SU-DHL-6 (cell line): ENCODE measurements around the gene BANP.
A peak's percentile ranks its signal among the peaks of the same experiment; 100 is the strongest.
"Not testable (repeated sequence)": the region's sequence is repeated elsewhere in the genome, so short reads cannot be mapped to it uniquely, and the experiment has no call there.

Source experiments
- H2AFZ ChIP-seq: fragments of 200-600 bp; sonication (generic); 2 replicates; pipeline ENCODE4 v1.6.1; 2014; ENCODE audit warnings: low read depth, mild to moderate bottlenecking, moderate library complexity, mixed read lengths, antibody characterized with exemption, low read length; ENCODE audit not compliant: severe bottlenecking
- H3F3A ChIP-seq: fragments of 200-600 bp; shearing (Covaris generic); 2 replicates; pipeline ENCODE4 v1.6.0; 2016; ENCODE audit warnings: antibody characterized with exemption, mild to moderate bottlenecking; ENCODE audit not compliant: insufficient read depth
- H3K27ac ChIP-seq: fragments of 200-600 bp; sonication (generic); 2 replicates; pipeline ENCODE4 v1.5.1; 2016; ENCODE audit warnings: low read depth, mild to moderate bottlenecking, low read length, moderate library complexity, mixed read lengths
- H3K27me3 ChIP-seq: fragments of 200-600 bp; sonication (generic), shearing (Covaris generic); 2 replicates; pipeline ENCODE4 v1.6.0; 2014; ENCODE audit warnings: mild to moderate bottlenecking, low read length
- H3K36me3 ChIP-seq: fragments of 200-600 bp; sonication (generic); 2 replicates; pipeline ENCODE4 v1.6.1; 2014; ENCODE audit warnings: mild to moderate bottlenecking, low read length, mixed read lengths
- H3K4me2 ChIP-seq: fragments of 300-600, 200-600 bp; shearing (Covaris generic), sonication (generic); 2 replicates; pipeline ENCODE4 v1.6.0; 2014; ENCODE audit warnings: low read length, low read depth, mild to moderate bottlenecking; ENCODE audit not compliant: poor library complexity, severe bottlenecking
- H3K4me3 ChIP-seq: fragments of 200-600 bp; sonication (generic); 2 replicates; pipeline ENCODE4 v1.5.1; 2014; ENCODE audit warnings: antibody characterized with exemption, low read length, mild to moderate bottlenecking, mixed read lengths; ENCODE audit not compliant: insufficient read depth, poor library complexity, severe bottlenecking
- H3K79me2 ChIP-seq: fragments of 200-600 bp; sonication (generic); 2 replicates; pipeline ENCODE4 v1.6.1; 2014; ENCODE audit warnings: mild to moderate bottlenecking, low read length, moderate library complexity; ENCODE audit not compliant: insufficient read depth
- H3K9ac ChIP-seq: fragments of 200-600 bp; sonication (generic); 2 replicates; pipeline ENCODE4 v1.7.0; 2014; ENCODE audit warnings: mild to moderate bottlenecking, low read length
- H3K9me2 ChIP-seq: fragments of 200-600 bp; sonication (generic); replicated peaks from 2 replicates; pipeline ENCODE4 v1.6.1; 2014; ENCODE audit warnings: low read length; ENCODE audit not compliant: insufficient read depth
- H3K9me3 ChIP-seq: fragments of 200-600 bp; sonication (generic); 2 replicates; pipeline ENCODE4 v1.6.1; 2014; ENCODE audit warnings: low read length, mixed read lengths; ENCODE audit not compliant: insufficient read depth
- H4K20me1 ChIP-seq: fragments of 200-600 bp; sonication (generic); 2 replicates; pipeline ENCODE4 v1.6.1; 2014; ENCODE audit warnings: low read depth, mild to moderate bottlenecking, antibody characterized with exemption, low read length, moderate library complexity, mixed read lengths
- CTCF ChIP-seq: fragments of 200-600 bp; sonication (generic); IDR thresholded peaks from one replicate; pipeline ENCODE4 v1.5.1; 2017; ENCODE audit warnings: antibody characterized with exemption, mild to moderate bottlenecking, low read length, moderate library complexity; ENCODE audit not compliant: insufficient read depth, poor library complexity, severe bottlenecking

The BANP gene

DNA sequence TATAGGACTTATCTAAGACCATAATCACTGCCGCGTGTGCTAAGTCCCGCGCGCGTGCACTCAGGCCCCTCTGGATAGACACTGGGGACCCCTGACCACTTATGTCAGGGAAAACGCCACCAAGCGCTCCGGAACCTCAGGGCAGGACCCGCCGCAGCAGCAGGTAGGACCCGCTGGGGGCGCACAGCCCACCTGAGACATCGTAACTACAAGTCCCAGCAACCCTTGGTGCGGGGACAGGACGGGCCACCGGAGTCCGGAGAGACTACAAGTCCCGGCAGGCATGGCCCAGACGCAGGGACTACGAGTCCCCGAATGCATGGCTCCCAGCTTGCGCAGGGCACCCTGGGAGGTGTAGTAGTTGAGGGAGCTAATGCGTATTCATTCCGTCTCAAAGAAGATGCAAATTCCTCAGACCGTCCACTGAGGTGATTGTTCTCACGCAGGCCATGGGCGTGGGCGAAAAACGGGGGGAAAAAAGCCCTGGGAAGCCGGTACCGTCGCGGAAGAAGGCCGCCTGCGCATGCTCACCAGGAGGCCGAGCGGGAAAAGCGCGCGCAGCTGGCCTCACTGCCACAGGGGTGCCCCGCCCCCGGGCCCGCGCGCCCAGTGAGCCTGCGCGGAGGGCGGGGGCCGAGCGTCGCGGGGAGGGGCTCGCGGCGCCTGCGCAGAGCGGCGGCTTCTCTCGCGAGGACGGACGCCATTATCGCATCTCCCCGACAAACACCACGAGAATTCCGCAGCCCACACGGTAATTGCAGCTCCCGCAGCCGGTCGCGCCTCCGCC, at the start of gene BANP:
BANP (plus strand) TSS at position 670 of the 787 bp plus-strand sequence. CDS start 23,682 bp downstream, outside the sequence.
- no peak for TF ChIP-seq CTCF
- Histone ChIP-seq H3K9ac (peak within 1 kb of the TSS; percentile 94), H3K4me2 (peak within 1 kb of the TSS; percentile 81), H3K36me3 (peaks cover 2% of the 10 kb centered on the region; the same call in 1 of the 2 replicates), H4K20me1 (no peaks in the 10 kb centered on the region), H3F3A (0 out of 2 replicates have a peak, but pooled peaks cover 3% of the 10 kb centered on the region), H3K9me3 (no peaks in the 10 kb centered on the region), H3K27me3 (no peaks in the 10 kb centered on the region), H3K27ac (peak within 1 kb of the TSS; percentile 91), H3K4me3 (peak within 1 kb of the TSS; percentile 67), H2AFZ (peak within 1 kb of the TSS; percentile 99), H3K9me2 (no peaks in the 10 kb centered on the region), H3K79me2 (peaks cover 44% of the 10 kb centered on the region)

DNA sequence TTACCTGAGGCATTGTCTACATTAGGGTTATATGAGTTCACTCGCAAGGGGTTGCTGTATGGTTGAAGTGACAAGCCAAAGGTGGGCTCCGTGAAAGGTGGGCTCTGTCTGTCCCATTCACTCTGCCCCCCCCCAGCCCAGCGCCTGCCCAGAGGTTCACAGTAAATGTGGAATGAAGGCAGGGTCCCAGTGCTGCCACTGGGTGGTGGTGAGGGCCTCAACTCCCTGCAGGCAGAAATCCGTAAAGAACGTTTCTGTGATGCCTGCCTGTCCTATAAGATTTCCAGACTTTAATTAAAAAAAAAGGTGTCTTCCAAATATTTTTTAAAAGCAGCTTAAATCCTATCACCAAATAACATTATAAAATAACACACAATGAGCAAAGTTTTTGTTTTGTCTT, 46.3 kb upstream of the BANP start:
- H3K36me3 ChIP-seq, result not testable (repeated sequence)

GRCh38 chr16:87905521-87905920, 45.7 kb upstream of the BANP start:
- H3K9me2 ChIP-seq, H3K4me3 ChIP-seq, H3K9ac ChIP-seq, H3K9me3 ChIP-seq, H2AFZ ChIP-seq, H3K4me2 ChIP-seq, H3F3A ChIP-seq, H3K36me3 ChIP-seq, H3K27me3 ChIP-seq, H3K79me2 ChIP-seq, H4K20me1 ChIP-seq, H3K27ac ChIP-seq: not testable (repeated sequence)

More for the DNA sequence above, 46.3 kb upstream of the BANP start:
- not testable (repeated sequence) for H3K9me3 ChIP-seq, H3K27me3 ChIP-seq, H3K79me2 ChIP-seq, H3K9ac ChIP-seq, H3K27ac ChIP-seq, H3K4me2 ChIP-seq, H4K20me1 ChIP-seq, H3K4me3 ChIP-seq, H3K9me2 ChIP-seq, H2AFZ ChIP-seq, H3F3A ChIP-seq

- H3K79me2 ChIP-seq, H3F3A ChIP-seq, H4K20me1 ChIP-seq, H3K36me3 ChIP-seq, H3K9me2 ChIP-seq, H3K4me3 ChIP-seq, H3K4me2 ChIP-seq, H2AFZ ChIP-seq, H3K9me3 ChIP-seq, H3K9ac ChIP-seq, H3K27ac ChIP-seq, H3K27me3 ChIP-seq: not testable (repeated sequence)
Measured at GRCh38 chr16:87908101-87908500, 43.1 kb upstream of the BANP start.

DNA sequence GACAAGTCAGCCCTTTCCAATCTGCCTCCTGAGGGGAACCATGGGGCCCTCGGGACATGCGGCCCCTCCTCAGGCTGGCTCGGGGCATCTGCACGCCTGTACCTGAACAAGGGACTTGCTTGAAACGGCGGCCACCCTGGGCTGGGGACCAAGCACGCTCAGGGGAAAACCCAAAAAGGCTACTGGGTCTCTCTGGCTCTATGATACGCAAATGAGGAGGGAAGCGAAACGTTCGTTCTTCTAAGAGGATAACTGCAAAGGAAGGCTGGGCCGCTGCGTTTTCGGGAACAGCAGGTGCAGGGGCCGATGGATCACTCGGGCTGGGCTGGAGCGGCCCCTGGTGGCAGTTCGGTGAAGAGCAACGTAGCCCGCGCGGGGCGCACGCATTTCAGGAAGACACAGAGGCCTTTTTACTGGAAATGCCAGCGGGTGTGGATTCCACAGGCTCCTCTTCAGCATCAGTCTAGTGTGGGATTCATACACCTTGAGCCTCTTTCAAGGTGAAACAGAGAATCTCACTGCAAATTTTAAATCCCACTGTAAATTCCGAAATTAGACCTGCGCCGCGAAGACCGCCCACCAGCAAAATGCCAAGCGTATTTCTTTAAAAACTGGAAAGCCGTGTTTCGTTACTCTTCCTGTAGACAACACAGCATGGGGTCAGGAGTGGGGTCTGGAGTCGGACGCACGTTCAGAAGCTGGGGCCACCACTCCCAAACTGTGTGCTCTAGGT, 41.9 kb upstream of the BANP start:
- not testable (repeated sequence) for H2AFZ ChIP-seq

More for the DNA sequence above, 41.9 kb upstream of the BANP start:
- not testable (repeated sequence) for H3F3A ChIP-seq, H3K4me3 ChIP-seq, H4K20me1 ChIP-seq, H3K9me2 ChIP-seq, H3K9me3 ChIP-seq, H3K27me3 ChIP-seq, H3K9ac ChIP-seq, H3K79me2 ChIP-seq, H3K36me3 ChIP-seq, H3K27ac ChIP-seq
- peak overlapping the region; percentile 25 for H3K4me2 ChIP-seq
- TF ChIP-seq CTCF, result peak; percentile 59
